AG10803 (cell line): Measurements from ENCODE around the gene NFE2L3.

Source experiments
- DNase-seq: peaks from one replicate; pipeline ENCODE4 v3.0.0; 2010; ENCODE audit warnings: low read depth
- H3K4me3 ChIP-seq: 2 replicates; pipeline ENCODE4 v1.5.1; 2011; ENCODE audit warnings: mild to moderate bottlenecking, low read length, control low read depth
- TF ChIP-seq, protein P1 (sequence below): conservative IDR thresholded peaks from 2 replicates; pipeline ENCODE4 v1.5.1; 2011; ENCODE audit warnings: mild to moderate bottlenecking, low read length, control low read depth, inconsistent platforms

Gene NFE2L3

DNA sequence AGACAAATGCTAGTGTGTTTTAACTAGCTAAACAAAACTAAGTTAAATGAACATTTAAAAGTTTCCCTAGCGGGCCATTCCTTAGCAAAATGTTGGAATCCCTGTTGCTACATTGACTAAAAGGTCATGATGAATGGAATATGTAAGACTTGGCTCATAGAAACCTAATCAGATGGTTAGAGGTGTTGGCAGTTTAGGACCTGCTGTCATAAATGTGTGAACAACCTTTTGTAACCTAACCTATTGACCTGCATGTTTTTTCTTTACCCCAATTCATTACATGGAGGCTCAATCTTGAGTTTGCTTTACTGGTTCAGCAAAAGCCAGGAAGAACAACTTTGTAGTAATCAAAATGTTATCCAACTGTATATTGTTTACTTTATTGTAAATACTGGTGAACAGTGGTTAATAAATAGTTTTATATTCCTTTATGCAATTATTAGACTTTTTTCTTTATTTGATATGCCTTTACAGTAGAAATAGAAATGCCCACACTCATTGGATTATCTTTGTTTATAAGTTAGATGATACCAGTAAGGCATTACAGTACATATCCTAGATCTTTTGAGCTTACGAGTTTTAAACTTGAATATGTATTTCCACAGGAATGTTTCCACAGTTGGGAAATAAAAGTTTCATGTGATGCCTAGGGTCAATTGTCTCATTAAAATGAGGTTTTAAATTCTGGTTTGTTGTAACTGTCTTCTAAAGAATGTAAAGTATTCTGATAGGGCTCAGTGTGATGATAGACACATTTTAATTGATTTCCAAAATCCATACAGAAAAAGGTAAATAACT, 61.1 kb downstream of the NFE2L3 start:
- H3K4me3 ChIP-seq, result no peak overlapping the region
- no peak for DNase-seq
- TF ChIP-seq, protein P1, sequence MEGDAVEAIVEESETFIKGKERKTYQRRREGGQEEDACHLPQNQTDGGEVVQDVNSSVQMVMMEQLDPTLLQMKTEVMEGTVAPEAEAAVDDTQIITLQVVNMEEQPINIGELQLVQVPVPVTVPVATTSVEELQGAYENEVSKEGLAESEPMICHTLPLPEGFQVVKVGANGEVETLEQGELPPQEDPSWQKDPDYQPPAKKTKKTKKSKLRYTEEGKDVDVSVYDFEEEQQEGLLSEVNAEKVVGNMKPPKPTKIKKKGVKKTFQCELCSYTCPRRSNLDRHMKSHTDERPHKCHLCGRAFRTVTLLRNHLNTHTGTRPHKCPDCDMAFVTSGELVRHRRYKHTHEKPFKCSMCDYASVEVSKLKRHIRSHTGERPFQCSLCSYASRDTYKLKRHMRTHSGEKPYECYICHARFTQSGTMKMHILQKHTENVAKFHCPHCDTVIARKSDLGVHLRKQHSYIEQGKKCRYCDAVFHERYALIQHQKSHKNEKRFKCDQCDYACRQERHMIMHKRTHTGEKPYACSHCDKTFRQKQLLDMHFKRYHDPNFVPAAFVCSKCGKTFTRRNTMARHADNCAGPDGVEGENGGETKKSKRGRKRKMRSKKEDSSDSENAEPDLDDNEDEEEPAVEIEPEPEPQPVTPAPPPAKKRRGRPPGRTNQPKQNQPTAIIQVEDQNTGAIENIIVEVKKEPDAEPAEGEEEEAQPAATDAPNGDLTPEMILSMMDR, result no peak

- H3K4me3 ChIP-seq, result no peak overlapping the region
- DNase-seq, result no peak
- TF ChIP-seq, protein P1, result no peak
These were observed 62.0 kb downstream of the NFE2L3 start for GRCh38 chr7:26213807-26214515.

DNA sequence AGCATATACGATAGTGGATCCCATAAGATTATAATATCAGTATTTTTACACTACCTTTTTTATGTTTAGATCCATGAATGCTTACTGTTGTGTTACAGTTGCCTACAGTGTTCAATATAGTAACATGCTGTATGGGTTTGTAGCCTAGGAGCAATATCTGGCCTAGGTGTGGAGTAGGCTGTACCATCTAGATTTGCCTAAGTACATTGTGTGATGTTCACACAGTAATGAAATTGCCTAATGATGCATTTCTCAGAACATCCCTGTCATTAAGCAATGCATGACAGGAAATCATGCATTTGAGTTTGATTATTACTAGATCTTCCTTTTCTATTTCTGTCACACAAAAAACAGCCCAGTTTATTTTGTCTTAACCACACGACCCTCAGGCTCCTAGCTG, 64.1 kb downstream of the NFE2L3 start:
- no peak overlapping the region for H3K4me3 ChIP-seq
- no peak for DNase-seq
- TF ChIP-seq, protein P1, result no peak

DNA sequence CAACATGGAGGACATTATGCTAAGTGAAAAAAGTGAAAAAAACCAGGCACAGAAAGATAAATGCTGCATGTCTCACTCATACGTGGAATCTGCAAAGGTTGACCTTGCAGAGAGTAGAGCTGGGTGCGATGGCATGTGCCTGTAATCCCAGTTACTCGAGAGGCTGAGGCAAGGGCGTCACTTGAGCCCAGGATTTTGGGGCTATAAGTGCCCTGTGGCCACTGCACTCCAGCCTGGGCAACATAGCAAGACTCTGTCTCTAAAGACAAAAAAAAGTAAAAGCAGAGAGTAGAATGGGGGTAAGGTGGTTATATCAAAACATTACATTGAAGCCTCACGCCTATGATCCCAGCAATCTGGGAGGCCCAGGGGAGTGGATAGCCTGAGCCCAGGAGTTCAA, 72.4 kb downstream of the NFE2L3 start:
- no peak for DNase-seq
- TF ChIP-seq, protein P1, result no peak

GRCh38 chr7:26227987-26228386, 76.0 kb downstream of the NFE2L3 start:
- H3K4me3 ChIP-seq, result no peak overlapping the region
- TF ChIP-seq, protein P1, result no peak
- no peak for DNase-seq

More for the DNA sequence above, 72.4 kb downstream of the NFE2L3 start:
- H3K4me3 ChIP-seq, result no peak overlapping the region

DNA sequence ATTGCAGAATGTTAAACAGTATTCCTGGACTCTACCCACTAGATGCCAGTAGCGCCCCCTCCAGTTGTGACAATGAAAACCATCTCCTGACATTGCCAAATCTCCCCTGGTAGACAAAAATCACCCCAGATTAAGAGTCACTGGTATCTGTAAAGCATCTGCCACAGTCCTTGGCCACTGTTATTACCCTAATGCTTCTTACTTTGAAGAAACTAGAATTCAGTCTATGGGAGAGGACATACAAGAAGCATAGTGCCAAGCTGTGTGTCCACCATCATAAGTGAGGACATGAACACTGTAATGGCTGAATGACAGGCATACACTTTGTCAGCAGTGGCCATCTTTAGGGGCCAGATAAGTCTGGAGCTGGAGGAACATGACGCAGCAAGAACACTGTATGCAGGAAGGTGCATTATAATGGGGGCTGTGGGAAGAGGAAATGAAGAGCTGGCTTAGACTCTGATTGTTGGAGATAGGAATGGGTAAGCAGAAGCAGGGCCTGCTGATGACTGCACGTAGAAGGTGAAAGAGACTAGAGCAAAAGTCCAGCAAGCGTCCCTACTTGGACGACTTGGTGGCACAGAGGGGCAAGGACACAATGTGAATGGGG, 82.0 kb downstream of the NFE2L3 start:
- H3K4me3 ChIP-seq, result no peak overlapping the region
- TF ChIP-seq, protein P1, result no peak
- no peak for DNase-seq
